ENCODE measurements around the gene CCDC138. TPM values are rescaled to one million over a fixed set of nuclear protein-coding genes. Genes with fewer than 3 reads are reported as not detected.

Gene CCDC138
- total RNA-seq, 2 experiments from 2014 or later: 21.5 to 28.1 TPM

- BruUV-seq (replicated peaks): no TSS peak
- TF ChIP-seq EZH2phosphoT487 (IDR thresholded peaks at IDR 0.05; ENCODE audit: borderline replicate concordance, low read depth, low read length): no peak
- TF ChIP-seq, protein P1, sequence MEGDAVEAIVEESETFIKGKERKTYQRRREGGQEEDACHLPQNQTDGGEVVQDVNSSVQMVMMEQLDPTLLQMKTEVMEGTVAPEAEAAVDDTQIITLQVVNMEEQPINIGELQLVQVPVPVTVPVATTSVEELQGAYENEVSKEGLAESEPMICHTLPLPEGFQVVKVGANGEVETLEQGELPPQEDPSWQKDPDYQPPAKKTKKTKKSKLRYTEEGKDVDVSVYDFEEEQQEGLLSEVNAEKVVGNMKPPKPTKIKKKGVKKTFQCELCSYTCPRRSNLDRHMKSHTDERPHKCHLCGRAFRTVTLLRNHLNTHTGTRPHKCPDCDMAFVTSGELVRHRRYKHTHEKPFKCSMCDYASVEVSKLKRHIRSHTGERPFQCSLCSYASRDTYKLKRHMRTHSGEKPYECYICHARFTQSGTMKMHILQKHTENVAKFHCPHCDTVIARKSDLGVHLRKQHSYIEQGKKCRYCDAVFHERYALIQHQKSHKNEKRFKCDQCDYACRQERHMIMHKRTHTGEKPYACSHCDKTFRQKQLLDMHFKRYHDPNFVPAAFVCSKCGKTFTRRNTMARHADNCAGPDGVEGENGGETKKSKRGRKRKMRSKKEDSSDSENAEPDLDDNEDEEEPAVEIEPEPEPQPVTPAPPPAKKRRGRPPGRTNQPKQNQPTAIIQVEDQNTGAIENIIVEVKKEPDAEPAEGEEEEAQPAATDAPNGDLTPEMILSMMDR (conservative IDR thresholded peaks at IDR 0.05; ENCODE audit: low read length): no peak
- no peak overlapping the region for H2AFZ ChIP-seq (ENCODE audit: low read length)
- intact Hi-C loops (cut with micrococcal nuclease; ENCODE audit: unreplicated experiment): no loop called here
- H3K9me2 ChIP-seq (ENCODE audit: insufficient read depth, low read length): no peaks in the 10 kb centered on the region
- no peak for DNase-seq (ENCODE audit: low spot score)
- POLR2A ChIA-PET: interaction anchor here (0.7 kb wide), 1 partner anchor 26 kb away, joined by 7 read pairs; no protein-coding TSS in a partner anchor
- peaks cover 28% of the 10 kb centered on the region for H3K9me3 ChIP-seq (ENCODE audit: low read length)
- H3K79me2 ChIP-seq (ENCODE audit: insufficient read depth, low read depth, low read length): no peaks in the 10 kb centered on the region
- no peaks in the 10 kb centered on the region for H3K4me1 ChIP-seq (ENCODE audit: insufficient read depth, low read length, poor library complexity, severe bottlenecking)
- no peak overlapping the region for H3K27ac ChIP-seq (ENCODE audit: low read depth, low read length, poor library complexity, severe bottlenecking)
- no peaks in the 10 kb centered on the region for H4K20me1 ChIP-seq (ENCODE audit: insufficient read depth, low read length)
- H3K36me3 ChIP-seq (ENCODE audit: insufficient read depth, low read length): peaks cover 47% of the 10 kb centered on the region
- H3K4me3 ChIP-seq (ENCODE audit: low read depth, low read length, poor library complexity, severe bottlenecking): no peak overlapping the region
- no peak overlapping the region for H3K4me2 ChIP-seq (ENCODE audit: low read length)
- CTCF ChIA-PET (ENCODE audit: unreplicated experiment): no interaction called here
Measured at GRCh38 chr2:108834620-108835019, 48.0 kb downstream of the CCDC138 start.

GRCh38 chr2:108835040-108835439, 48.5 kb downstream of the CCDC138 start:
- no TSS peak for BruUV-seq (replicated peaks)
- intact Hi-C loops (cut with micrococcal nuclease; ENCODE audit: unreplicated experiment): no loop called here
- Histone ChIP-seq H3K4me1 (ENCODE audit: insufficient read depth, low read length, poor library complexity, severe bottlenecking) (no peaks in the 10 kb centered on the region), H3K9me2 (ENCODE audit: insufficient read depth, low read length) (no peaks in the 10 kb centered on the region), H3K27ac (ENCODE audit: low read depth, low read length, poor library complexity, severe bottlenecking) (no peak overlapping the region), H3K79me2 (ENCODE audit: insufficient read depth, low read depth, low read length) (no peaks in the 10 kb centered on the region), H2AFZ (ENCODE audit: low read length) (no peak overlapping the region), H3K4me3 (ENCODE audit: low read depth, low read length, poor library complexity, severe bottlenecking) (no peak overlapping the region), H4K20me1 (ENCODE audit: insufficient read depth, low read length) (no peaks in the 10 kb centered on the region), H3K36me3 (ENCODE audit: insufficient read depth, low read length) (peaks cover 50% of the 10 kb centered on the region), H3K4me2 (ENCODE audit: low read length) (no peak overlapping the region), H3K9me3 (ENCODE audit: low read length) (peaks cover 31% of the 10 kb centered on the region)
- POLR2A ChIA-PET: interaction anchor here (0.7 kb wide), 1 partner anchor 25 kb away, joined by 7 read pairs; no protein-coding TSS in a partner anchor
- TF ChIP-seq, protein P1 (conservative IDR thresholded peaks at IDR 0.05; ENCODE audit: low read length): no peak
- no peak for TF ChIP-seq EZH2phosphoT487 (IDR thresholded peaks at IDR 0.05; ENCODE audit: borderline replicate concordance, low read depth, low read length)
- DNase-seq (ENCODE audit: low spot score): no peak
- CTCF ChIA-PET (ENCODE audit: unreplicated experiment): no interaction called here

DNA sequence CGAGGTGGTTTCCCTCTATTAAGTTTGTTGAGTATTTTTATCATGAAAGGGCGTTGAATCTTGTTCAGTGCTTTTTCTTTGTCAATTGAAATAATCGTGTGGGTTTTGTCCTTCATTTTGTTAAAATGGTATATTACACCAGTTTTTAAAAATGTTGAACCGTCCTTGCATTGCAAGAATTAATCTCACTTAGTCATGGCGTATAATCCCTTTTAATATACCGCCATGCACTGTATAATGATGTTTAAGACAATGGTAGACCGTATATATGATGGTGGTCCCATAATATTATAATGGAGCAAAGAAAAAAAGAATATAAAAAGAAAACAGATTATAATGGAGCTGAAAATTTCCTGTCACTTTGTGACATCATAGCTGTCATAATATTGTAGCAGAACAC, 50.6 kb downstream of the CCDC138 start:
- ChIA-PET POLR2A (no interaction called here), CTCF (ENCODE audit: unreplicated experiment) (no interaction called here)
- Histone ChIP-seq H3K9me3 (ENCODE audit: low read length) (peaks cover 39% of the 10 kb centered on the region), H2AFZ (ENCODE audit: low read length) (no peak overlapping the region), H3K79me2 (ENCODE audit: insufficient read depth, low read depth, low read length) (no peaks in the 10 kb centered on the region), H3K4me2 (ENCODE audit: low read length) (no peak overlapping the region), H3K4me3 (ENCODE audit: low read depth, low read length, poor library complexity, severe bottlenecking) (no peak overlapping the region), H3K36me3 (ENCODE audit: insufficient read depth, low read length) (peaks cover 71% of the 10 kb centered on the region), H3K4me1 (ENCODE audit: insufficient read depth, low read length, poor library complexity, severe bottlenecking) (no peaks in the 10 kb centered on the region), H3K27ac (ENCODE audit: low read depth, low read length, poor library complexity, severe bottlenecking) (no peak overlapping the region), H4K20me1 (ENCODE audit: insufficient read depth, low read length) (no peaks in the 10 kb centered on the region), H3K9me2 (ENCODE audit: insufficient read depth, low read length) (no peaks in the 10 kb centered on the region)
- intact Hi-C loops (cut with micrococcal nuclease; ENCODE audit: unreplicated experiment): no loop called here
- no peak for TF ChIP-seq EZH2phosphoT487 (IDR thresholded peaks at IDR 0.05; ENCODE audit: borderline replicate concordance, low read depth, low read length)
- TF ChIP-seq, protein P1 (conservative IDR thresholded peaks at IDR 0.05; ENCODE audit: low read length): no peak
- DNase-seq (ENCODE audit: low spot score): no peak
- BruUV-seq (replicated peaks): no TSS peak
